ENCODE data around the gene SPC24.
"Not testable (repeated sequence)": the region's sequence is repeated elsewhere in the genome, so short reads cannot be mapped to it uniquely, and the experiment has no call there.

Gene SPC24

GRCh38 chr19:11191273-11191755 is 35.7 kb upstream of the SPC24 start:
- DNase-seq: no peak

- no peak for DNase-seq
Observed at GRCh38 chr19:11190501-11190900, 34.9 kb upstream of the SPC24 start.

GRCh38 chr19:11187441-11187840 is 31.9 kb upstream of the SPC24 start:
- no peak for DNase-seq

- no peak for DNase-seq
Observed at GRCh38 chr19:11182994-11183393, 27.4 kb upstream of the SPC24 start.

GRCh38 chr19:11181488-11181887 is 25.9 kb upstream of the SPC24 start:
- no peak for DNase-seq

DNA sequence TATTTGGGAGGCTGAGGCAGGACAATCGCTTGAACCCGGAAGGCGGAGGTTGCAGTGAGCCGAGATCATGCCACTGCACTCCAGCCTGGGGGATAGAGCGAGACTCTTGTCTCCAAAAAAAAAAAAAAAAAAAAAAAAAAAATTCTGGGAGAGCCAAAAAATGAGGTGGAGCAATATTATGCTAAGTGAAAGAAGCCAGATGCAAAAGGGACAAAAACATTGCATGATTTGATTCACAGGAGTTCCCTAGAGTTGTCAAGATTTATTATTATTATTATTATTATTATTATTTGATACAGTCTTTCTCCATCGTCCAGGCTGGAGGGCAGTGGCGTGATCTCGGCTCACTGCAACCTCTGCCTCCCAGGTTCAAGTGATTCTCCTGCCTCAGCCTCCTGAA is 25.4 kb upstream of the SPC24 start:
- DNase-seq: not testable (repeated sequence)

DNA sequence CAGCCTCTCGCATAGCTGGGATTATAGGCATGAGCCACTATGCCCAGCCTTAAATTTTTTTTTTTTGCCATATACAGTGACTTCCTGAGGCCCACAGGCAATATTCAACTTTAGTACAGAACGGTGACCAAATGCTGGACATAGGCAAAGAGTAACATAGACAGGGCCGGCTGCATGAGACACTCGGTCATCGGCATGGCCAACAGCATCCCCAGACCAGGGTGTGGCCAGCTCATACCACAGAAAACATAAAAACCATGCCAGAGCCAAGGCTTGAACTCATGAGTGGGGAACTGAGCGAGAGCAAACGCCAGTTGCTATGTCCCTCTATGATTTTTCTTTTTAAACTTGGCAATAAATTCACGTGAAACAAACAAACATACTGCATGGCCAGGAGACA is 24.8 kb upstream of the SPC24 start:
- no peak for DNase-seq

GRCh38 chr19:11179716-11180297 is 24.2 kb upstream of the SPC24 start:
- no peak for DNase-seq

- DNase-seq: not testable (repeated sequence)
Observed at GRCh38 chr19:11179145-11179465, 23.5 kb upstream of the SPC24 start.

- DNase-seq: no peak
Observed at GRCh38 chr19:11177592-11177991, 22.0 kb upstream of the SPC24 start.

DNA sequence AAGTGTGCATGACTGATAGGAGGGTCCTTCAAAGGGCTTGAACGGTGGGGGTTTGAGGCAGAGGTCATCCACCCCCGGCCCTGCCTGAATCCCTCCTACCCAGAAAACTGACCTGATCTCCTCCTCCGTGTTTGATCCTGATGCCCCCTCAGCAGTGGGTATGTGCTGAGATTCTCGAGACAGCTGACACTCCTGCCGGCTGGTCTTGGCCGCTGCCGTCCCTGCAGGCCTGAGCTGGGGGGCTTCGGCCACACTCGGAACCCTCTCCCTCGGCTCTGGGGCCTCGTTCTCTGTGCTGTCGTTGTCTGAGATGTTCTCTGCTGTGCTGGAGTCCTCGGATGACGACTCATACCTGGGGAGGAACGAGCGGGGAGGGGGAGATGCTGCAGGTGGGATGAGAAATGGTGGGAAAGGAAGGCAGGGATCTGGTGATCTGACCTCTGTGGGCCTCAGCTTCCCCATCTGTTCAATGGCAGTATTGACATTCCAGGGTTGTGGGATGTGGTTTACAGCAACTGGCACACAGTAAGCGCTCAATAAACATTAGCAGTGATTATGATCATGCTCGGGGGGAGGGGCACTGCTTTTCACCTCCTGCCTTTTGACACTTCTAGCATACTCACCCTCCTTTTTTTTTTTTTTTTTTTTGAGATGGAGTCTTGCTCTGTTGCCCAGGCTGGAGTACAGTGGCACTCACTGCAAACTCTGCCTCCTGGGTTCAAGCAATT is 21.0 kb upstream of the SPC24 start:
- no peak for DNase-seq

DNA sequence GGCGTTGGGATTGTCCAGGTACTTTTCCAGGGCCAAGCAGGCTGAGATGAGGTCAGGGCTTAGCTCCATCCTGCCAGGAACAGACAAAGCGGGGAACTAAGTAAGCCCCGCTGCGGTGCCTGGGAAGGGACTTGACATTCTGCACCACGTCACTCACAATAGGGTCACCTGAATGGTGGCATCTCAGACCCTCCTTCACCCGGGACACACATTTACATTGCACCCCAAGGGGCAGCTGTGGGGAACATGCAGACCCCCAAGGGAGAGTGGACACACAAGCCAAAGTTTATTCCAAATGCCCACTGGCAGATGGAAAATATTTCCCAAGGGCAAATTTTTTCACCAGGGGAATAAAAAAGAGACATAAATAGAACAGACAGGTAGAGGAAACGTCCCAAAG is 20.3 kb upstream of the SPC24 start:
- no peak for DNase-seq

DNA sequence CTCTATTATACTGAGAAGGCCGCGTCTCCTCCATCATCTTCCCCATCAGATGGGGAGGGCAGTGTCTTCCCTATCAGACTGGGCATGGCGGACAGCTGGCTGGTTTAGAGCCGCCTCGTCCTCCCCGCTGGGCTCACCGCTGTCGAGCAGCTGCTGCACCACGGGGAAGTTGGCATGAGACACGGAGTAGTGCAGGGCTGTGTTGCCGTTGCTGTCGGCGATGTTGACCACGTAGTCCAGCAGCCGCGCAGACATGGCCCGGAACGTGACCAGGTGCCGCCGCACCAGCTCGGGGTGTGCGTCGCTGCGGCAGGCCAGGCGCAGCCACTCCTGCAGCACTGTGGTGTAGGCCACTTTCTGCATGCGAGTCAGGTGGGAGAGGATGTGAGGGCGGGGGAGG is 18.8 kb upstream of the SPC24 start:
- DNase-seq: no peak

DNA sequence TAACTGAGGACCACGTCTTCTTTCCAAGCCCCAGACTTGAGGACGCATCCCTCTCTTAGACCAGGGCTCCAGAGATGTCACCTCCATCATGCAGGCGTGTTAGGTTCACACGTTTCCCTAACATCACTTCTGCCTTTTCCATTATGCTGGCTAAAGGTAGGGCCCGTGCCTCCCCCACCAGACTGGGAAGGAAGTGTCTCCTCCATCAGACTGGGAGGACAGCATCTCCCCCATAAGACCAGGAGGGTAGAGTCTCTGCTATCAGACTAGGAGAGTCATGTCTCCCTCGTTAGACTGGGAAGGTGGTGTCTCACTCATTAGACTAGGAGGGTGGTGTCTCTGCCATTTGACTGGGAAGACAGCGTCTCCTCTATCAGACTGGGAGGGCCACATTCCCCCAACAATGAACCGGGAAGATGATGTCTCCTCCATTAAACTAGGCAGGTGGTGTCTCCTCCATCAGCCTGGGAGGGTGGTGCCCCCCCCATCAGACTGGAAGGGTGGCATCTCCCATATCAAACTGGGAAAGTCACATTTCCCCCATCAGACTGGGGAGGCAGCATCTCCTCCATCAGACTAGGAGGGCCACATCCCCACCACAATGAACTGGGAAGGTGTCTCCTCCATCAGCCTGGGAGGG is 18.1 kb upstream of the SPC24 start:
- no peak for DNase-seq

DNA sequence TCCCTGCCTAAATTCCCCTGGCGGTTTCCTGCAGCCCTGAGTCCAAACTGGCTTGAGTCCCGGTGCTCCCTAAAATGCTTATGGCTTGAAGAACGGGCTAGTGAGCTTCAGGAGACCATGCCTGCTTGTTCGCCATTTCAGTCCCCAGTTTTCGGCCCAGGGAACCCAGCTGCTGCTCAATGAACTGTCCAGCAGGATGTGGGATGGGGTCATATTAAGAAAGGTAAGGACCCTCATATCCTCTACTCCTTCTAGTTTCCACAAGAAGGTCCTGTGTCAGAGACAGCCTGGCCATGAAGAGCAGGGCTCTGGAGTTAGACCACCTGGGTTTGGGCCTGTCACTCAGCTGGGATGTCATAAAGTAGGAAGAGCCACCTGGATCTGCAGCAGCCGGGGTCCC is 17.0 kb upstream of the SPC24 start:
- no peak for DNase-seq

- no peak for DNase-seq
Observed at GRCh38 chr19:11171144-11171543, 15.6 kb upstream of the SPC24 start.

GRCh38 chr19:11169896-11170678 is 14.5 kb upstream of the SPC24 start:
- DNase-seq: no peak

DNA sequence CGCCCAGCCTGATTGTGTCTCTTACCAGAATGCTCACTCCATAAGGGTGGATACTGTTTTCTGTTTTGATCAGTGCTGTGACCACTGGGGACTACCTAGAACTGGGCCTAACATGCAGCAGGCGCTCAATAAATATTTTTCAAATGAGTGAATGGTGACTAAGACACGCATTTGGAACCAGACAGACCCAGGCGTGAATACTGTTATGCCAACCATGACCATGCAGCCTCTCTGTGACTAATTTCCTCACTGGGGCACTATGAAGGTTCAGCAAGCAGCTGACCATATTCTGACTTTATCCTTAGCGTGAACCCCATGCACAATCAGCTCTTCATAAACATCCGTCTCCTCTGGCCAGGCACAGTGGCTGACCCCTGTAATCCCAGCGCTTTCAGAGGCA is 13.0 kb upstream of the SPC24 start:
- DNase-seq: no peak

DNA sequence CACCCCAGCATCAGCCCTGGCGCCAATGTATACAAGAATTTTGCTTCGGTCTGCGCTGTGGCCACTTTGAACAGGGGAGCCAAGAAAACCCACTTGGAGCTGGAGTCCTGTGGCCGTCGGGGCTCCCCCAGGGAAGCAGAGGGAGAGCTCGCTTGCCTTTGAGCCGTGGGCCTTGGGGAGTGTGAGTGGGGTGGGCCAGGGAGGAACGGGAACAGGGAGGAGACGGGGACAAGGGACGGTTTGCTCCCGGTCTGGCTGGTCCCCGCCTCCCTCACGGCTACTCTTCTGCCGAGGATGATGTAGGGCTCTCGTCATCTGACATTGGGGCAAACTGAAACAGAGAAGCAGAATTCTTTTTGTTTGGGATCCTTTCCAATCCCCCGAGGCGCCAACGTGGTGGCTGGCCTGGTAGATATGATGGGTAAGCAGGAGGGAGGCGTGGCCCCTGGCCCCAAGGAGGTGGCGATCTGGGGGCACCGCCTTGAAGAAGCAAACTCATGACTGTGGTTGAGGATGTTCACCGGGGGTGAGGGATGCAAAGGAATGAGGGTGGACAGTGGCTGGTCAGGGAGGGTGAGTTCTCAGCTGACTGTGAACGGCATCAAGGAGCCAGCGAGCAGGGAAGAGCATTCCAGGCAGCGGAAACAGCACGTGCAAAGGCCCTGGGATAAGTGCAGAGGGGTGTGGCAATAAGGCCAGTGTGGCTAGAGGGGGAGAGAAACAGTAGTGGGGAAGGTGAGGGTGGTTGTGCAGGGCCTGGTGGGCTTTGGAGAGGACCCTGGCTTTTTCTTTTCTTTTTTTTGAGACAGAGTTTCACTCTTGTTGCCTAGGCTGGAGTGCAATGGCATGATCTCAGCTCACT is 10.9 kb upstream of the SPC24 start:
- DNase-seq: no peak

GRCh38 chr19:11165486-11166030 is 10.0 kb upstream of the SPC24 start:
- DNase-seq: no peak

DNA sequence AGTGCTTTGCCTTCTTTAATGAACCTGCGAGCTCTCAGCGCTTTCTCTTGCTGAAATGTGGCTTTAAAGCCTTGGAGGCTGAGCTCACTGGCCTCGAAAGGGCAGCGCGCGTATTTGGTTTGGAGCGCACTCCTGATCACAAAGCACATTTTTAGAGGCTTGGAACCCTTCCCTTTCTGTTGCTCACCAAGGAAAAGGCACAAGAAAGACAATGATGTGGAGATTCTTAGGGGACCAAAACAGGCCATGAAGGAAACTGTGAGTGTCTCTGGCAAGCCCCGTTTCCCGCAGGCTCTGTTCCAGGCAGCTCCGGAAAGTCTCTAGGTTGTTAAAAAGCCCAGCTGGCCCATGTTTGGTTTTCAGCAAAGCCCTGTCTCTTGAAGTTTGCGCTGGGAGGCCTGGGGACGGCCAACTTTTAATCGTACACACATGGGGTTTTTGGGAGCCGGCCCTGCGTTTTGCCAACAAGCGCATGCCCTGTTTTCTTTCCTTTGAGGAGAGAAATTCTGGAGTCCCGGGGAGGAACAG is 9.4 kb upstream of the SPC24 start:
- DNase-seq: no peak

GRCh38 chr19:11164296-11164695 is 8.7 kb upstream of the SPC24 start:
- DNase-seq: no peak
